ENCODE data around the gene DET1. TPM values are rescaled to one million over a fixed set of nuclear protein-coding genes. Genes with fewer than 3 reads are reported as not detected.
A peak's percentile ranks its signal among the peaks of the same experiment; 100 is the strongest.

The DET1 gene
- total RNA-seq, 1 donor from 2014 or later: 17.6 TPM

- peak; percentile 95 for DNase-seq (ENCODE audit: low spot score)
Measured at GRCh38 chr15:88467073-88467934, 79.2 kb downstream of the DET1 start, which contains the start of the genes MRPL46 and MRPS11. TSS of gene MRPL46 (minus strand) at chr15:88467388. CDS start at chr15:88467377, 11 bp downstream. TSS of gene MRPS11 (plus strand) at chr15:88467708. CDS start at chr15:88467718, 10 bp downstream.

- DNase-seq (ENCODE audit: low spot score): no peak
Measured at GRCh38 chr15:88465633-88466224, 80.8 kb downstream of the DET1 start.

GRCh38 chr15:88463870-88464532, 82.5 kb downstream of the DET1 start:
- DNase-seq (ENCODE audit: low spot score): no peak

Other genes starting within 250 kb of the DET1 start
- 10.4 TPM for gene MRPL46, start 79.3 kb downstream of the DET1 start, total RNA-seq (ENCODE audit: insufficient read depth, low replicate concordance)
- 19.5 TPM for gene MRPS11, start 79.0 kb downstream of the DET1 start, total RNA-seq (ENCODE audit: insufficient read depth, low replicate concordance)
- gene AEN, start 74.7 kb upstream of the DET1 start, total RNA-seq (ENCODE audit: insufficient read depth, low replicate concordance): 18.1 TPM
- gene ISG20, start 92.3 kb upstream of the DET1 start, total RNA-seq (ENCODE audit: insufficient read depth, low replicate concordance): 4.6 TPM

Data from umbilical cord (tissue), 2 donors.